Keratinocyte (primary cell): Measurements from ENCODE around the gene DPYSL4. TPM values are rescaled to one million over a fixed set of nuclear protein-coding genes. Genes with fewer than 3 reads are reported as not detected.

Source experiments
- DNase-seq: peaks from one replicate; pipeline ENCODE4 v3.0.0-alpha.2; 2011; ENCODE audit warnings: low read depth, missing footprints, low spot score
- FAIRE-seq: peaks from 2 replicates; lab custom pipeline; 2011; peaks lifted over from hg19 to GRCh38; lab: Jason Lieb, UNC
- H2AFZ ChIP-seq: 2 replicates; pipeline ENCODE4 v1.6.0; 2012; ENCODE audit warnings: low read length, control low read depth, inconsistent platforms; ENCODE audit not compliant: control insufficient read depth
- H3K27ac ChIP-seq: 2 replicates; pipeline ENCODE4 v1.5.1; 2011; ENCODE audit warnings: low read length; ENCODE audit not compliant: control insufficient read depth, insufficient read depth
- H3K27me3 ChIP-seq: 3 replicates; pipeline ENCODE4 v1.6.0; 2011; ENCODE audit warnings: low read length; ENCODE audit not compliant: control insufficient read depth, insufficient read depth; ENCODE audit errors: extremely low read depth
- H3K36me3 ChIP-seq, 2 experiments: 2 replicates in 1 of 2; 3 replicates in 1 of 2; pipeline ENCODE4 v1.5.1; 2011; ENCODE audit warnings: low read length in 2 of 2, mild to moderate bottlenecking in 1 of 2; ENCODE audit not compliant: control insufficient read depth in 2 of 2, insufficient read depth in 2 of 2; ENCODE audit errors: extremely low read depth in 1 of 2
- H3K4me1 ChIP-seq: 3 replicates; pipeline ENCODE4 v1.5.1; 2011; ENCODE audit warnings: low read length; ENCODE audit not compliant: control insufficient read depth, insufficient read depth; ENCODE audit errors: extremely low read depth
- H3K4me2 ChIP-seq: 3 replicates; pipeline ENCODE4 v1.6.0; 2011; ENCODE audit warnings: low read depth, low read length; ENCODE audit not compliant: control insufficient read depth, insufficient read depth; ENCODE audit errors: extremely low read depth
- H3K4me3 ChIP-seq, 3 experiments: fragments of 200-600 bp in 1 of 3; sonication (generic) in 1 of 3; 2 replicates in 2 of 3; 3 replicates in 1 of 3; pipeline ENCODE4 v1.5.1; 2011 to 2016; ENCODE audit warnings: low read length in 3 of 3, mild to moderate bottlenecking in 3 of 3, control low read depth in 2 of 3, inconsistent platforms in 1 of 3, low read depth in 1 of 3, mixed read lengths in 1 of 3, mixed run types in 1 of 3, moderate library complexity in 1 of 3; ENCODE audit not compliant: control insufficient read depth in 2 of 3, insufficient read depth in 2 of 3; ENCODE audit errors: extremely low read depth in 1 of 3
- H3K79me2 ChIP-seq: 2 replicates; pipeline ENCODE4 v1.6.0; 2012; ENCODE audit warnings: low read length; ENCODE audit not compliant: control insufficient read depth, insufficient read depth
- H3K9ac ChIP-seq: 3 replicates; pipeline ENCODE4 v1.6.0; 2011; ENCODE audit warnings: low read length; ENCODE audit not compliant: control insufficient read depth, insufficient read depth; ENCODE audit errors: extremely low read depth
- H3K9me1 ChIP-seq: 3 replicates; pipeline ENCODE4 v1.6.0; 2011; ENCODE audit warnings: low read length; ENCODE audit not compliant: control insufficient read depth, insufficient read depth; ENCODE audit errors: extremely low read depth
- H3K9me3 ChIP-seq: 2 replicates; pipeline ENCODE4 v1.5.1; 2012; ENCODE audit warnings: low read depth, low read length; ENCODE audit not compliant: control insufficient read depth
- H4K20me1 ChIP-seq: 3 replicates; pipeline ENCODE4 v1.6.0; 2011; ENCODE audit warnings: low read length; ENCODE audit not compliant: control insufficient read depth, insufficient read depth; ENCODE audit errors: extremely low read depth
- CTCF ChIP-seq, 3 experiments: IDR thresholded peaks in 1 of 3; conservative IDR thresholded peaks in 1 of 3; optimal IDR thresholded peaks in 1 of 3; 2 replicates in 2 of 3; 3 replicates in 1 of 3; pipeline versions ENCODE3 to v1.5.1; 2011; ENCODE audit warnings: low read length in 3 of 3, mild to moderate bottlenecking in 3 of 3, moderate library complexity in 2 of 3, control low read depth in 1 of 3, inconsistent platforms in 1 of 3; ENCODE audit not compliant: insufficient read depth in 2 of 3; ENCODE audit errors: extremely low read depth in 1 of 3
- EZH2 ChIP-seq: IDR thresholded peaks from one replicate; pipeline ENCODE4 v1.6.1; 2012; ENCODE audit warnings: inconsistent platforms, mild to moderate bottlenecking, low read length, moderate library complexity
- dilution Hi-C: fragments of 300-500 bp; cut with MboI; formaldehyde crosslinking; loops from one replicate; pipeline ENCODE4 v1.7.0; 2020; ENCODE audit warnings: low sequenced_read_pairs; ENCODE audit not compliant: extremely low pct_ligation_motif_present
- polyA plus RNA-seq, 5 experiments: library from polyadenylated mRNA; depleted of rRNA in 3 of 5; stranded (reverse) in 3 of 5; stranded (forward) in 1 of 5; unstranded in 1 of 5; fragments of >200 nt; gene quantifications; 1 replicate in 1 of 5; 2 replicates in 3 of 5; 3 replicates in 1 of 5; pipeline versions ENCODE4 v1.2.1 to v1.2.3, GENCODE V29; 2011 to 2012; ENCODE audit warnings: missing spikeins in 2 of 5, low read depth in 1 of 5, low replicate concordance in 1 of 5

Gene DPYSL4
- polyA plus RNA-seq, 1 donor (not counting 4 experiments of a cell fraction or from before 2014, with no cell fraction given), result 7.4 TPM

- Histone ChIP-seq H3K27ac (no peak overlapping the region), H3K9me3 (no peaks in the 10 kb centered on the region), H3K4me2 (no peak overlapping the region), H3K4me3 (no peak overlapping the region), H4K20me1 (no peaks in the 10 kb centered on the region), H2AFZ (no peak overlapping the region), H3K9ac (no peak overlapping the region), H3K36me3 (no peaks in the 10 kb centered on the region), H3K9me1 (no peaks in the 10 kb centered on the region), H3K79me2 (no peaks in the 10 kb centered on the region), H3K27me3 (no peaks in the 10 kb centered on the region), H3K4me1 (no peaks in the 10 kb centered on the region)
- TF ChIP-seq CTCF (optimal IDR thresholded peaks at IDR 0.05 in 1 of 3, IDR thresholded peaks at IDR 0.05 in 1 of 3, conservative IDR thresholded peaks at IDR 0.05 in 1 of 3; ENCODE audit: extremely low read depth in 1 of 3, insufficient read depth in 2 of 3, low read length in 3 of 3) (no peak), EZH2 (no peak)
- dilution Hi-C loops, result no loop called here
- FAIRE-seq, result no peak
- no peak for DNase-seq
Measured at GRCh38 chr10:132240581-132240980, 53.8 kb downstream of the DPYSL4 start.

DNA sequence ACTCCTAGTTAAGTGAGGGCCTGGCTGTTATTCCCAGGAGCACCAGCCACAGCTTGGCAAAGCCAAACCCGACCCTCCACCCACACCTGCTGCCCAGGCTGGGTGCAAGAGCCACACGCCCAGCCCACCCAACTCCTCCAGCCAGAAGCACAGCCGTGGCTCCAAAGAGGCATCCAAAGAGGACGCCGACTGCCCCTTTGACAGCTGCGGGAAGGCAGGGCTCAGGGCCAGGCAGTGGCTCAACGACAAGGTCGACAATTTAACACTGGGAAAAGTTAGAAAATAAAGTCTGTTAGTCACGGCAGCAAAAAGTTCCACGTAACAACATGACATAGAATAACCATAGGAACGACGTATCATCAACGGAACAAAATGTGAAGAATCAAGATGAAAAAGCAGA is 54.3 kb downstream of the DPYSL4 start:
- DNase-seq (no peak), FAIRE-seq (no peak)
- Histone ChIP-seq H3K9me3 (no peaks in the 10 kb centered on the region), H3K27ac (no peak overlapping the region), H3K4me3 (no peak overlapping the region), H3K27me3 (no peaks in the 10 kb centered on the region), H3K4me2 (no peak overlapping the region), H3K4me1 (no peaks in the 10 kb centered on the region), H3K9ac (no peak overlapping the region), H4K20me1 (no peaks in the 10 kb centered on the region), H3K9me1 (no peaks in the 10 kb centered on the region), H2AFZ (no peak overlapping the region), H3K36me3 (no peaks in the 10 kb centered on the region), H3K79me2 (no peaks in the 10 kb centered on the region)
- TF ChIP-seq CTCF (optimal IDR thresholded peaks at IDR 0.05 in 1 of 3, IDR thresholded peaks at IDR 0.05 in 1 of 3, conservative IDR thresholded peaks at IDR 0.05 in 1 of 3; ENCODE audit: extremely low read depth in 1 of 3, insufficient read depth in 2 of 3, low read length in 3 of 3), result no peak
- TF ChIP-seq EZH2, result no peak
- dilution Hi-C loops, result no loop called here
